GM08714 (cell line): ENCODE measurements around the gene EID3.
A peak's percentile ranks its signal among the peaks of the same experiment; 100 is the strongest.

ENCODE experiments used
- H3K4me3 ChIP-seq: fragments of 200-500 bp; sonication (Bioruptor generic); 2 replicates; pipeline ENCODE4 v1.5.1; 2014; ENCODE audit warnings: mild to moderate bottlenecking, low read length, inconsistent platforms
- ZNF274 ChIP-seq: IDR thresholded peaks from 2 replicates; pipeline ENCODE4 v1.6.1; 2012; ENCODE audit warnings: mild to moderate bottlenecking, low read depth, low read length

EID3 gene

DNA sequence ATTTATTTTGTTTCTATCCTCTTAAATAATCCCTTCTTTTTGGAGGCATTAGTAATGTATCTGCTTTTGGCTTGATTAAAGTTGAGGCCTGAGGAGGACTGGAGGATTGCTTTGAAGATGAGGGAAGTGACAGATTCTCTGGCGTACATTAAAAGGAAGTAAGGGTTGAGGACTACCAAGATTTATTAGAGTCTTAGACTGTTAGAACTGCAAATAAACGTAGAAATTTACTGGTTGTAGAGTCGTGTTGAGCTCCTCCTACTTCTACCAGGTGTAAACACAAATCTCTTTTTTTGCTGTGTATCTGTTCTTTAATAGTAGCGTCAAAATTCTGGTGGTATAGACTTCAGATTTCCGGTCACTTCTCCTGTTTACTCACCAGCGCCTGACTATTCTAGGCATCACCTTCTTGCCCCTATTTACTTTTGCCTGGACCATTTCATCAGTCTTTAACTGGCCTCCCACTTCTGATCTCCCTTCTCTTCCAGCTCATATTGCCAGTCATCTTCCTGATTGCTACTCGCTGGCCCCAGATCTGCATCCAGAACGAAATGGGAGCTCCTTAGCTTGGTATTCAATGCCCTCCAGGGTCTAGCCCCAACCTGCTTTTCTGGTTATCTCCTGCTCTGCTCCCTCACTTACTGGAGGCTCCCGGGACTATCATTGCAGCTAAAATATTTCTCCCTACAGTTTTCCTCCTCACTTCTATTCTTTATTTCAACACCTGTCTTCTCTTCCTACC is 8.4 kb upstream of the EID3 start:
- no peak overlapping the region for H3K4me3 ChIP-seq
- no peak for TF ChIP-seq ZNF274

DNA sequence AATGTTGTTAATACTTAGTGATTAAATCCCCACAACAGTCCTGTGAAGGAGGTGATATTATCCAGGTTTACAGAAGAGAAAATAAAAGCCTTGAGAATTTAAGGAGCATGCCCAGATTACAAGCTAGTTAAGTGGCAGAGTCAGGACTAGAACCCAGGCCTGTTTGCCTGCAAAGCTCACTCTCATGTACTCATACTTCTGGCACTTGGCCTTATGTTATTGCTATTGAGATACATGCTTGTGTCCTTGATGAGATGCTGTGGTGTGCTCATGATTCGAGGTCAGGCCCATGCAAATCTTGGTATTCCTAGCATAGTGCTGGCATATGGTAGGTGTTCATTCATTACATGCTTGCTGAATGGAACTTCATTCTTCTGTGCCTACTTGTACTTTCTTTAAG is 7.6 kb upstream of the EID3 start:
- TF ChIP-seq ZNF274, result no peak
- H3K4me3 ChIP-seq, result no peak overlapping the region

GRCh38 chr12:104296718-104297117 is 6.8 kb upstream of the EID3 start:
- no peak overlapping the region for H3K4me3 ChIP-seq

DNA sequence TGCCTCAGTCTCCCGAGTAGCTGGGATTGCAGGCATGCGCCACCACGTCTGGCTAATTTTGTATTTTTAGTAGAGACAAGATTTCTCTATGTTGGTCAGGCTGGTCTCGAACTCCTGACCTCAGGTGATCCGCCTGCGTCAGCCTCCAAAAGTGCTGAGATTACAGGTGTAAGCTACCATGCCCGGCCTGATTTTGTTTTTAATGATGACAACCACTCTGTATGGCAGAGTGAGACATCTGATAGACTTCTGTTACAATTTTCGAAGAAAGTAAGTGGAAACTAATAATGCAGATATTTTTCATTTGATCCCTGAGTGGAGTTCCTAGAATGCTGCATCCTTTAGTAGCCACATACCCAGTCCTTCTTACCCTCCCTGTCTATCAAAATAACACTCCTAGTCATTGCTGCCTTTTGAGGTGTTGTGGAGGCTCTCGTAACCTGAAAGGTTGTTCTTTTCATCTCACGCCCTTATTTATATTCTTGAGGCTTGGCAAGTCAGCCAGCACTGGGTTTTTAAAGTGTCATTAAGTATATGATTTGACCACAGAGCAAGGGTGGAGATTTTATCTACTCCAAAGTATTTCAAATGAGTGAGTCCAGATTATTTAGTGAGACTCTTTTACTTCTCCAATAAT is 5.9 kb upstream of the EID3 start:
- H3K4me3 ChIP-seq, result no peak overlapping the region
- no peak for TF ChIP-seq ZNF274

More at GRCh38 chr12:104296718-104297117, 6.8 kb upstream of the EID3 start:
- no peak for TF ChIP-seq ZNF274

- no peak overlapping the region for H3K4me3 ChIP-seq
- TF ChIP-seq ZNF274, result no peak
Observed at GRCh38 chr12:104299842-104300481, 3.6 kb upstream of the EID3 start.

DNA sequence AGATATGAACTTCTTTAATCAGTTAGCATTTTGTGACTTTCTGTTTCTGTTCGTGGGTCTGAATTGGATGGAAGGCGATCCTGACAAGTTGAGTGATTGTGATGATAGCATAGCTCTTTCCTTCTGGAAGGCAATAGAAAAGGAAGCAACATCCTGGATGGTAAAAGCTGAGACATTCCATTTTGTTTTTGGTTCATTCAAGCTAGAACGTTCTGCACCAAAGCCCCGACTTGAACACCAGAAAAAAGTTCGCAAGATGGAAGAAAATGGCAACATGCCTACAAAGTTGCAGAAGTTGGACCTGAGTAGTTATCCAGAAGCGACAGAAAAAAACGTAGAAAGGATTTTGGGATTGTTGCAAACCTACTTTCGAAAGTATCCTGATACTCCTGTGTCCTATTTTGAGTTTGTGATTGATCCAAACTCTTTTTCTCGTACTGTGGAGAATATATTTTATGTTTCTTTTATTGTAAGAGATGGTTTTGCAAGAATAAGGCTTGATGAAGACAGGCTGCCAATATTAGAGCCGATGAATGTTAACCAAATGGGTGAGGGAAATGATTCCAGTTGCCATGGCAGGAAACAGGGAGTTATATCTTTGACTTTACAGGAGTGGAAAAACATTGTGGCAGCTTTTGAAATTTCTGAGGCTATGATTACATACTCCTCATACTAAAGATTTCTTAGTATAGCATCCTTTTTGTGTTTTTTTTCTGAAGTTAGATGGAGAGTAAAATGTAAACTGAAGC is 896 bp downstream of the EID3 start:
- no peak for TF ChIP-seq ZNF274
- peak overlapping the region; percentile 58; the same call in 1 of the 2 replicates for H3K4me3 ChIP-seq

DNA sequence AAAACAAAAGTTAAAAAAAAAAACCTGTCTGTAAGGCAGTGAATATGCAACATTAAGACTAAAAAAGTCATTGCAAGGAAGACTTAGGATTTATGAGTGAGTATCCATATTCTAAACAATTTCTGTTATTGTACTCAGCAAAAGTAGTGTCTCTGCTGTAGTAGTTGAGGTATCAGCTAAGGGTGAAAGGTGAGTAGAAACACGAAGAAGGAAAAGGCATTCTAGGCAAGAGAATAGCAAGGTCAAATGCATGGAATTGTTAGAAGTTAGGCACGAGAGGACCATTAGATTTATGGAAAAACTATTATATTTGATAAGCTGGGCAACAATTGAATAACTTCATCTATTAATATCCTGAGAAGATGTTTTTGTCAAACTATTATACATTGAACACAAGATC is 1.8 kb downstream of the EID3 start:
- TF ChIP-seq ZNF274, result no peak
- no peak overlapping the region for H3K4me3 ChIP-seq

DNA sequence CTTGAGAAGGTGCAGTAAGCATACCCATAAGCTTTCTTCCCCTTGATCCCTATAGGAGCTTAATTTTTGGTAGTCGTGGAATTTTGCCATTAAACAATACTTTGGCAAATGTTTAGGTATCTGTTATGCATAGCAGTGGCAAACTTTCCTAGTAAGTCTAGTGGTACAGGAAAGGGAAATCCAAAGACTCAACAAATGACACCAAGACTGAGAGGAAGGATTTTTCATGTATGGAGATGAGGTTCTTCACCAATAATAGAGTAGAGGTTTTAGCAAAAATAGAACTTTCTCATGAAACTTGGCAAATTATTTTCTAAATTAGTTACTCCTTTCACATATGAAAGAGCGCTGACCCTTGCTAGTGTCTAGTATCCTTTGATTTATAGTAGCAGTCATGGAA is 2.8 kb downstream of the EID3 start:
- no peak for TF ChIP-seq ZNF274

DNA sequence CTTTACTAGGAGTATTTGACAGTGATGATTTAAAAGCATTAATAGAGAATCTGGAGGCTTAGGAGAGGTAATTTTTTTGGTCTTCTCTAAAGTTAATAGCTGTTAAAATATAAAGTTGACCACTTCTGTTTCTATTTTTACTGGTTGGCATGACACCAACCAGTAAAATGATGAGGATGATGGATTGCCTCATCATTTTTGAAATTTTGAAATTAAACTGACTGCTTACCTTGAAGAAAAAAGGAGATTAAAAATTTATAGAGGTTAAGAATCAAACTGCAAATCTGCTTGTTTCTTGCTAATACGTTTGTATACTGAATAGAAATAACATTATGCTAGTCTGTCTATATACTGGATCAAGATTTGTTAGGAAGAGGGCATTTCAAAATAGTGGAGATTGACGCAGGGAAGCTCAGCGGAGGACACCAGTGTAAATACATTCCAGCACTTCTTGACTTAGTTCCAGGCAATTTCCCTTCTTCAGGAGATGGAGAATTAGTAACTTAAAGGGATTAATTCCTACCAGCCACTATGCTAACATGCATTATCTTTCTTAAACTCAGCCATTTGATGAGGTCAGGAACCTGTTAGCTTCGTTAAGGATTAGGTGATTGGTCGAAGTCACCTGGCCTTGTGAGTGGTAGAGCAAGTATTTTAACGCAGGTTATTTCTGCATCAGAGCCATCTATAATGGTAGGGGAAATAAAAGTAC is 3.6 kb downstream of the EID3 start:
- TF ChIP-seq ZNF274, result no peak
- H3K4me3 ChIP-seq, result no peak overlapping the region

More for the DNA sequence above, 2.8 kb downstream of the EID3 start:
- H3K4me3 ChIP-seq, result no peak overlapping the region

GRCh38 chr12:104307655-104308000 is 4.1 kb downstream of the EID3 start:
- no peak overlapping the region for H3K4me3 ChIP-seq
- TF ChIP-seq ZNF274, result no peak

- H3K4me3 ChIP-seq, result no peak overlapping the region
- no peak for TF ChIP-seq ZNF274
Observed at GRCh38 chr12:104309446-104309993, 6.0 kb downstream of the EID3 start.

GRCh38 chr12:104310751-104311633 is 7.5 kb downstream of the EID3 start:
- no peak overlapping the region for H3K4me3 ChIP-seq
- no peak for TF ChIP-seq ZNF274

DNA sequence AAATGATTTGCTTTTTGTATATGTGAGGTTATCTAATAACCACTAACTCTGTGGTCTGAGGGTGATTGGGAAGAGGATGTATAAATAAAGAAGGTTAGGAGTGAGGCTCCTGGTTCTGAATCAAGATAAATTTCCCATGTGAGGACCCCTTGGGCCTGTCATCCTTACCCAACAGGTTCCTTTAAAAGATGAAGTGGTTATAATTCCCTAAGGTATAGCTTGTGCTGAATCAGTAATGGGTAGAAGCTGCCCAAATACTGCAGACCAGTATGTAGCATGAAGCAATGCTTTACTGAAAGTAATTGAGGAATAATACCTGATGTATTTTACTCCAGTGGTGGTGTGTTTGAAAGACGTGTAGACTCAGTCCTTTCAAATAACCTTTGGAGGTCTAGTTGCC is 8.7 kb downstream of the EID3 start:
- no peak overlapping the region for H3K4me3 ChIP-seq
- TF ChIP-seq ZNF274, result no peak

DNA sequence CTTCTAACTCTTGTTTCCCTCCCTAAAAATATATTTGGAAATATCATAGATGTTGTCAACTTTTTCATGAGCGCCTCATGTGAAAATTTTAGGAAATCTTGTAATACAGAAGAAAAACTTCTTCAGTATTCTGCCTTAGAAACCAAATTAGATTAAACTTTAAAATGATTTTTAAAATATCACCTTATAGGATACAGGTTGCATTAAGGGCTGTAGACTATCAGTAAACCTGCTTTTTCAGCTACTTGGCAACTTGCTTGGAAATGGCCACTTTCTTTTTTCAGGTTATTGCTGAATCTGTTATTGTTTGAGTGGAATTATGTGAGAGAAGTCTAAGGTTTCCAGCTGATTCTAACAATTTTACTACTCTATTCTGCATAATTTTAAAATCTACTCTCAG is 9.1 kb downstream of the EID3 start:
- TF ChIP-seq ZNF274, result no peak
- H3K4me3 ChIP-seq, result no peak overlapping the region
